PC-9 (cell line): ENCODE measurements around the gene PAQR4.

Experiments used
- EZH2 ChIP-seq: fragments of 200-600 bp; sonication (generic); IDR thresholded peaks from 2 replicates; pipeline ENCODE4 v1.8.0; 2017; ENCODE audit warnings: antibody characterized with exemption, low read depth
- TF ChIP-seq, protein P1 (sequence below): fragments of 200-600 bp; sonication (generic); conservative IDR thresholded peaks from 2 replicates; pipeline ENCODE4 v1.6.1; 2017; ENCODE audit warnings: mixed run types, antibody characterized with exemption, mild to moderate bottlenecking, moderate library complexity

DNA sequence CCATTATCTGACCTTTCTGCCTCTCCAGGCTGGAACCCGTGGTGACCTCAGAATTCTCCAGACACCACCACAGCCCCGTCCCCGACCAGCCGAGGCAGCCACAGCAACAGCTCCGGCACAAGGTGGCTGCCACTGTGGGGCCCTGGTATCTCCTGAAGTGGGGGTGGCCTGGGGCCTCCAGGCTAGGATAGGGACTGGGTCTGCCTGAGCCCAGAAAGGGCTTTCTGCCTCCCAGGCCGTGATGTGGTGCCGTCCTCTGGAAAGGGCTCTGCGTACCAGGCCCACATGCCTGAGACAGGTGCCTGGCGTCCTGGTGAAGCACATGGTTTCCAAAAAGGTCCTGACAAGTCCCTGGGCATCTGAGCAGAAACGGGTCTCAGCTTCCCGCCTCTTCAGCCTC is 40.4 kb upstream of the PAQR4 start:
- TF ChIP-seq EZH2: no peak
- TF ChIP-seq, protein P1, sequence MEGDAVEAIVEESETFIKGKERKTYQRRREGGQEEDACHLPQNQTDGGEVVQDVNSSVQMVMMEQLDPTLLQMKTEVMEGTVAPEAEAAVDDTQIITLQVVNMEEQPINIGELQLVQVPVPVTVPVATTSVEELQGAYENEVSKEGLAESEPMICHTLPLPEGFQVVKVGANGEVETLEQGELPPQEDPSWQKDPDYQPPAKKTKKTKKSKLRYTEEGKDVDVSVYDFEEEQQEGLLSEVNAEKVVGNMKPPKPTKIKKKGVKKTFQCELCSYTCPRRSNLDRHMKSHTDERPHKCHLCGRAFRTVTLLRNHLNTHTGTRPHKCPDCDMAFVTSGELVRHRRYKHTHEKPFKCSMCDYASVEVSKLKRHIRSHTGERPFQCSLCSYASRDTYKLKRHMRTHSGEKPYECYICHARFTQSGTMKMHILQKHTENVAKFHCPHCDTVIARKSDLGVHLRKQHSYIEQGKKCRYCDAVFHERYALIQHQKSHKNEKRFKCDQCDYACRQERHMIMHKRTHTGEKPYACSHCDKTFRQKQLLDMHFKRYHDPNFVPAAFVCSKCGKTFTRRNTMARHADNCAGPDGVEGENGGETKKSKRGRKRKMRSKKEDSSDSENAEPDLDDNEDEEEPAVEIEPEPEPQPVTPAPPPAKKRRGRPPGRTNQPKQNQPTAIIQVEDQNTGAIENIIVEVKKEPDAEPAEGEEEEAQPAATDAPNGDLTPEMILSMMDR: no peak
